ENCODE results near the gene CLEC2B. TPM values are rescaled to one million over a fixed set of nuclear protein-coding genes. Genes with fewer than 3 reads are reported as not detected.
A peak's percentile ranks its signal among the peaks of the same experiment; 100 is the strongest.

The CLEC2B gene
- not detected in 2 replicates for total RNA-seq (2014; rRNA removed)
- Bru-seq, nascent RNA = percentile 39 among the genes with signal in this experiment
- percentile 32 among the genes with signal in this experiment for BruChase-seq, experiment 1, labeled RNA remaining after a 6-hour chase
- percentile 35 among the genes with signal in this experiment for BruChase-seq, experiment 2, labeled RNA remaining after a 2-hour chase
- long read RNA-seq, partial matches to known transcripts = 0 of 3 reads
- long read RNA-seq, other reads (novel, unspliced or antisense) = 0 of 3 reads

DNA sequence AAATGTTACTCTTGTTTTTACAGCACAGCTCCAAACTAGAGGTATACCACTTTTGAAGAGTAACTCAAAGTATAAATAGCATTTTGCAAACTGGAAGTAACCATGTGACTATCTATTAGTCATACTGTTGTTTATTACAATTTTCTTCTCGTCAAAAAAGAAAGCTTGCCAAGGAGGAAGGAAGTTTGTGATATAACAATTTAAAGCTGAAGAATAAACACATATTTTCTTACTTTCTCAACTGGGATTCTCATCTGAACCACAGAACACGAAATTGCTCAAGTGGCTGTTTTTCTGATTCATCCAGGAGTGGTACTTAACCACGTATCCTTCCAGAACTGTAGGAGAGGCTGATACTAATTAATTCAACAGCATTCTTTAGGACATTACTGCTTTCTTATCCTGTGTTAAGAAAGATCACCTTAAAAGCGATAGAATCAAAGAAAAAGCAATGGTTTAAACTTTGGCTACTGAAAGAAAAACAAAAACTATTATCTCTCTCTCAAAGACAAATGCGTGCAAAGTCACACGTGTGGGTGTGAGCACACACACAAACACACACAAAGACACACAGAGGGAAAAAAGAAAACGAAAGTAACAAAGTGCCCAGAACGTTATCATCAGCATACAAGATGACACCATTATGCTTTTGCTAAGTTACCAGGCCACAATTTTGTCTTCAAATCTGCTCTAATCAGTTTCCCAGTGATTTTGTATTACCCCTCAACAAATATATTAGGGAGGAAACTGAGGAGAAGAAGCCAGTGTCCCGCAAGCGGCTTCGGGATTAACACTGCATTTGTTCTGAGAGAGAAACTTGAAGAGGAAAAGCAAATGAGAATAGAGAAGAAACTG is at the start of gene CLEC2B:
TSS of gene CLEC2B (minus strand) at position 48 of the 855 bp plus-strand sequence.
- Histone ChIP-seq H3K27me3 (ENCODE audit: low read length) (no peaks in the 10 kb centered on the region; the same call in 1 of the 2 replicates), H3K9me2 (replicated peaks; ENCODE audit: low read length) (no peaks in the 10 kb centered on the region), H3K79me2 (ENCODE audit: low read length) (no peaks in the 10 kb centered on the region), H3K36me3 (ENCODE audit: low read depth, low read length) (no peaks in the 10 kb centered on the region), H3K4me2 (ENCODE audit: low read length) (peak within 1 kb of the TSS; percentile 95), H3F3A (ENCODE audit: low read length, unreplicated experiment) (no peaks in the 10 kb centered on the region), H4K20me1 (ENCODE audit: low read length) (no peaks in the 10 kb centered on the region), H3K4me3 (ENCODE audit: low read length) (peak within 1 kb of the TSS; percentile 70), H3K9me3 (ENCODE audit: low read length) (no peaks in the 10 kb centered on the region), H3K4me1 (ENCODE audit: insufficient read depth, low read length) (peaks cover 13% of the 10 kb centered on the region; the same call in 1 of the 2 replicates), H2AFZ (ENCODE audit: low read length) (peak within 1 kb of the TSS; percentile 65), H3K27ac (ENCODE audit: low read length) (no peak within 1 kb of the TSS), H3K9ac (ENCODE audit: low read length) (peak within 1 kb of the TSS; percentile 7; the same call in 1 of the 2 replicates)
- DNase-seq (peak; percentile 69), ATAC-seq (peak; percentile 82)
- ChIA-PET CTCF (no interaction called here), POLR2A (ENCODE audit: unreplicated experiment) (interaction anchor here (0.5 kb wide), 1 partner anchor 179 kb away, joined by 4 read pairs; no protein-coding TSS in a partner anchor)
- no TSS peak for BruUV-seq (replicated peaks)
- TF ChIP-seq EZH2phosphoT487 (IDR thresholded peaks at IDR 0.05; ENCODE audit: borderline replicate concordance, low read length) = no peak
- no peak for TF ChIP-seq EZH2 (IDR thresholded peaks at IDR 0.05; ENCODE audit: low read length, unreplicated experiment)
- TF ChIP-seq, protein P1, sequence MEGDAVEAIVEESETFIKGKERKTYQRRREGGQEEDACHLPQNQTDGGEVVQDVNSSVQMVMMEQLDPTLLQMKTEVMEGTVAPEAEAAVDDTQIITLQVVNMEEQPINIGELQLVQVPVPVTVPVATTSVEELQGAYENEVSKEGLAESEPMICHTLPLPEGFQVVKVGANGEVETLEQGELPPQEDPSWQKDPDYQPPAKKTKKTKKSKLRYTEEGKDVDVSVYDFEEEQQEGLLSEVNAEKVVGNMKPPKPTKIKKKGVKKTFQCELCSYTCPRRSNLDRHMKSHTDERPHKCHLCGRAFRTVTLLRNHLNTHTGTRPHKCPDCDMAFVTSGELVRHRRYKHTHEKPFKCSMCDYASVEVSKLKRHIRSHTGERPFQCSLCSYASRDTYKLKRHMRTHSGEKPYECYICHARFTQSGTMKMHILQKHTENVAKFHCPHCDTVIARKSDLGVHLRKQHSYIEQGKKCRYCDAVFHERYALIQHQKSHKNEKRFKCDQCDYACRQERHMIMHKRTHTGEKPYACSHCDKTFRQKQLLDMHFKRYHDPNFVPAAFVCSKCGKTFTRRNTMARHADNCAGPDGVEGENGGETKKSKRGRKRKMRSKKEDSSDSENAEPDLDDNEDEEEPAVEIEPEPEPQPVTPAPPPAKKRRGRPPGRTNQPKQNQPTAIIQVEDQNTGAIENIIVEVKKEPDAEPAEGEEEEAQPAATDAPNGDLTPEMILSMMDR (conservative IDR thresholded peaks at IDR 0.05; ENCODE audit: low read depth, low read length) = no peak
- intact Hi-C loops (cut with micrococcal nuclease) = no loop called here

- Histone ChIP-seq H3K4me3 (ENCODE audit: low read length) (no peak overlapping the region), H3K27me3 (ENCODE audit: low read length) (peaks cover 12% of the 10 kb centered on the region; the same call in 1 of the 2 replicates), H3K9me3 (ENCODE audit: low read length) (0 out of 2 replicates have a peak, but pooled peaks cover 5% of the 10 kb centered on the region), H3F3A (ENCODE audit: low read length, unreplicated experiment) (no peaks in the 10 kb centered on the region), H3K79me2 (ENCODE audit: low read length) (no peaks in the 10 kb centered on the region), H4K20me1 (ENCODE audit: low read length) (no peaks in the 10 kb centered on the region), H3K27ac (ENCODE audit: low read length) (no peak overlapping the region), H3K9ac (ENCODE audit: low read length) (no peak overlapping the region), H3K36me3 (ENCODE audit: low read depth, low read length) (no peaks in the 10 kb centered on the region), H3K9me2 (replicated peaks; ENCODE audit: low read length) (no peaks in the 10 kb centered on the region), H2AFZ (ENCODE audit: low read length) (no peak overlapping the region), H3K4me1 (ENCODE audit: insufficient read depth, low read length) (no peaks in the 10 kb centered on the region), H3K4me2 (ENCODE audit: low read length) (no peak overlapping the region)
- ChIA-PET CTCF (no interaction called here), POLR2A (ENCODE audit: unreplicated experiment) (no interaction called here)
- intact Hi-C loops (cut with micrococcal nuclease) = no loop called here
- ATAC-seq (no peak), DNase-seq (no peak)
- BruUV-seq (replicated peaks) = no TSS peak
- TF ChIP-seq EZH2phosphoT487 (IDR thresholded peaks at IDR 0.05; ENCODE audit: borderline replicate concordance, low read length) (no peak), EZH2 (IDR thresholded peaks at IDR 0.05; ENCODE audit: low read length, unreplicated experiment) (no peak)
- TF ChIP-seq, protein P1 (conservative IDR thresholded peaks at IDR 0.05; ENCODE audit: low read depth, low read length) = no peak
Measured at GRCh38 chr12:9911708-9912107, 42.6 kb upstream of the CLEC2B start.
